ENCODE data around the gene CAPN1. TPM values are rescaled to one million over a fixed set of nuclear protein-coding genes. Genes with fewer than 3 reads are reported as not detected.

CAPN1 gene
- total and polyA plus RNA-seq, 2 of the 13 experiments (the other 11 are each of a cell fraction or from before 2014, with no cell fraction given) = 57.3 to 82.6 TPM

- TF ChIP-seq MXD1 (CRISPR knock-in tag; IDR thresholded peaks at IDR 0.05) (peak; percentile 10; the same call in 1 of the 2 replicates), ZKSCAN8 (CRISPR knock-in tag; IDR thresholded peaks at IDR 0.05; ENCODE audit: borderline replicate concordance) (0 out of 2 replicates have a peak, but pooled peaks have one; percentile 26), FUBP1 (CRISPR knock-in tag; IDR thresholded peaks at IDR 0.05; ENCODE audit: borderline replicate concordance) (no peak), XRCC5 (optimal IDR thresholded peaks at IDR 0.05; ENCODE audit: low read length) (peak; percentile 58), GATAD2A (CRISPR knock-in tag; IDR thresholded peaks at IDR 0.05) (peak; percentile 13; the same call in 1 of the 2 replicates), GATA4 (IDR thresholded peaks at IDR 0.05; ENCODE audit: borderline replicate concordance, low read depth) (no peak), HNRNPUL1 (IDR thresholded peaks at IDR 0.05; ENCODE audit: low read depth, low read length) (no peak), ZNF569 (CRISPR knock-in tag; IDR thresholded peaks at IDR 0.05; ENCODE audit: borderline replicate concordance) (no peak), IRF1 (CRISPR knock-in tag; IDR thresholded peaks at IDR 0.05; ENCODE audit: low read depth) (no peak), ZUFSP (CRISPR knock-in tag; IDR thresholded peaks at IDR 0.05; ENCODE audit: borderline replicate concordance) (no peak), TIGD3 (CRISPR knock-in tag; IDR thresholded peaks at IDR 0.05; ENCODE audit: borderline replicate concordance) (no peak), KDM6A (CRISPR knock-in tag; IDR thresholded peaks at IDR 0.05; ENCODE audit: low read depth) (no peak), ZNF280B (CRISPR knock-in tag; IDR thresholded peaks at IDR 0.05; ENCODE audit: borderline replicate concordance) (0 out of 2 replicates have a peak, but pooled peaks have one; percentile 36), SRSF9 (IDR thresholded peaks at IDR 0.05; ENCODE audit: borderline replicate concordance, insufficient read depth, low read depth, low read length, poor library complexity, severe bottlenecking) (no peak), RFX1 (IDR thresholded peaks at IDR 0.05) (no peak), ZNF282 (IDR thresholded peaks at IDR 0.05; ENCODE audit: partially characterized antibody) (no peak), KLF9 (CRISPR knock-in tag; IDR thresholded peaks at IDR 0.05; ENCODE audit: low read depth) (no peak), TBL1XR1 (IDR thresholded peaks at IDR 0.05; ENCODE audit: borderline replicate concordance, low read length, partially characterized antibody) (no peak), ZNF879 (CRISPR knock-in tag; IDR thresholded peaks at IDR 0.05) (no peak), EZH2 (conservative IDR thresholded peaks at IDR 0.05; ENCODE audit: low read depth, low read length) (no peak), MAFF (IDR thresholded peaks at IDR 0.05; ENCODE audit: low read depth, low read length) (peak; percentile 4; the same call in 1 of the 2 replicates), ZNF572 (CRISPR knock-in tag; IDR thresholded peaks at IDR 0.05) (no peak)
Measured at GRCh38 chr11:65225279-65226102, 43.8 kb downstream of the CAPN1 start (continued).
